ENCODE results near the gene SPDYE3.
"Not testable (repeated sequence)": the region's sequence is repeated elsewhere in the genome, so short reads cannot be mapped to it uniquely, and the experiment has no call there.

SPDYE3 gene

DNA sequence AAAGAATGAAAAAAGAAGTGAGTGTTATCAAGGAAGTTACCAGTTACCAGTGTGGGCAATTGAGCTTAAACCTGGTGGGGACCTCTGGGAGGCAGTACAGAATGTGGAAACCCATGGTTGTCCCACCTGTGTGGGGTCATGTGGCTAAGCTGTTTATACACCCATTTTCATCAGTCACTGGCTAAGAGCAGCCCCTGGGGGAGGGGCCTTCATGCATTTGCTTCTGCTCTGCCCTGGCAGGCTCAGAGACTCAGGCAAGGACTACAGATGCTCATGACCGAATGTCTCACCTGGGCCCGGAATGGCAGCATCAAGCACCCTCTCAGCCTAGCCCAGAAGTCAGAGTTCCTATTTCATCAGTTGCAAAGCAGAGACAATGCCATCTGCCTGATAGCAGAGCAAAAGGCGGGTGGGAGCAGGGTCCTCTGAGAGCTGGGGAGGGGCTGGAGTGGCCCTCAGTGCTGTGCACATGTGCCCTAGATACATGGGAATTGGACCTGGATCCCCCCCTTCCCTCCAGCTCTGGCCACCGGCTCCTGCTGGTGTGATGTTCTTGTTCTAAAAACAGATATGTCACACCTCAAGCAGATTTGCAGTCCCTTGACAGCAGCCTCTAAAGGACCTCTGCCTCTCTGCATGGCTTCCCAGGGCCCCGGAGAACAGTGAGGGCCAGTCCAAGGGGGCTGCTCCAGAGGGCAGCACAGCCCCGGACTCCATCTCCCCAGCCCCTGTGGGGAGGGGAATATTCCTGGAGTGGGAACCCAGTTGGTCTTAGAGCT lies 20.1 kb upstream of the SPDYE3 start:
- in situ Hi-C loops (cut with HindIII; ENCODE audit: low sequenced_read_pairs): not testable (repeated sequence)

DNA sequence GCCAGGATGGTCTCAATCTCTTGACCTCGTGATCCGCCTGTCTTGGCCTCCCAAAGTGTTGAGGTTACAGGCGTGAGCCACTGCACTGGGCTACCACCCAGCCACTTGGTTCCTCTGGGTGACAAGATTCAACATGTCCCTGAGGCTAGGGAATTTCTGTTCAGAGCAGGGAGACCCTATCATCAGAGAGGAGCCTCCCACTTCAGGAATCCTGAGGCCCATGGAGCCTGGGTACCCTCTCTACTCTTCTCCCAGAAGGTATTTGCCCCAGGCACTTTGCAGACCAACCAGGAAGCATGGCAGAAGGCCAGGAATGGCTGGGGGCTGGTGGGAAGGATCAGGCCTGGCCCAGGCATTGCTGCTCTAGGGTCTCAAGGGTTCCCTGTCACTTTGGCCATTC lies 19.2 kb upstream of the SPDYE3 start:
- in situ Hi-C loops (cut with HindIII; ENCODE audit: low sequenced_read_pairs): not testable (repeated sequence)

DNA sequence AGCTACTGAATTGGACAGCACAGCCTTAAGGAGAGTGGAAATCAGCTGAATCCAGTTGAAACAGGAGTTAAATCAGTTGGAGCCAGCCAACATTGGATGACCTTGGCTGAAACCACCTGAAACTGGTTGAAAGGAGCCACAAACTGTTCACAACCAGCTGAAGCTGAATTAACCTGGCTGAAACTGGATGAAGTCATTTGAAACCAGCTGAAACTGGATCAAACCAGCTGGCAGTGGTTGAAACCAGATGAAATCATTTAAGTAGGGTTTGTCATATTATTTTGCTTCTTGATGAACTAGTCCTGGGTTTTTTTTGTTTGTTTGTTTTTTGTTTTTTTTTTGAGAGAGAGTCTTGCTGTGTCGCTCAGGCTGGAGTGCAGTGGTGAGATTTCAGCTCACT lies 15.3 kb upstream of the SPDYE3 start:
- in situ Hi-C loops (cut with HindIII; ENCODE audit: low sequenced_read_pairs): not testable (repeated sequence)

DNA sequence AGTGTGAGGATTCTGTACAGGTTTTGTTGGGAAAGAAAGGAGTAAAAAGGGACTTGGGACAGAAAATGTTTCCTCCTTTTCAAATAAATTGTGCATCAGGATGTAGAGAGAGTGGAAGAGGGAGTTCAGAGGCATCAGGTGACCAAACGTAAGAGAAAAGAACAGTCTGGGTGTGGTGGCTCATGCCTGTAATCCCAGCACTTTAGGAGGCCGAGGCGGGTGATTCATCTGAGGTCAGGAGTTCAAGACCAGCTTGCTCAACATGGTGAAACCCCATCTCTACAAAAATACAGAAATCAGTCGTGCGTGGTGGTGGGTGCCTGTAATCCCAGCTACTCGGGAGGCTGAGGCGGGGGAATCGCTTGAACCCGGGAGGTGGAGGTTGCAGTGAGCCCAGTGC lies 12.2 kb upstream of the SPDYE3 start:
- in situ Hi-C loops (cut with HindIII; ENCODE audit: low sequenced_read_pairs): not testable (repeated sequence)

DNA sequence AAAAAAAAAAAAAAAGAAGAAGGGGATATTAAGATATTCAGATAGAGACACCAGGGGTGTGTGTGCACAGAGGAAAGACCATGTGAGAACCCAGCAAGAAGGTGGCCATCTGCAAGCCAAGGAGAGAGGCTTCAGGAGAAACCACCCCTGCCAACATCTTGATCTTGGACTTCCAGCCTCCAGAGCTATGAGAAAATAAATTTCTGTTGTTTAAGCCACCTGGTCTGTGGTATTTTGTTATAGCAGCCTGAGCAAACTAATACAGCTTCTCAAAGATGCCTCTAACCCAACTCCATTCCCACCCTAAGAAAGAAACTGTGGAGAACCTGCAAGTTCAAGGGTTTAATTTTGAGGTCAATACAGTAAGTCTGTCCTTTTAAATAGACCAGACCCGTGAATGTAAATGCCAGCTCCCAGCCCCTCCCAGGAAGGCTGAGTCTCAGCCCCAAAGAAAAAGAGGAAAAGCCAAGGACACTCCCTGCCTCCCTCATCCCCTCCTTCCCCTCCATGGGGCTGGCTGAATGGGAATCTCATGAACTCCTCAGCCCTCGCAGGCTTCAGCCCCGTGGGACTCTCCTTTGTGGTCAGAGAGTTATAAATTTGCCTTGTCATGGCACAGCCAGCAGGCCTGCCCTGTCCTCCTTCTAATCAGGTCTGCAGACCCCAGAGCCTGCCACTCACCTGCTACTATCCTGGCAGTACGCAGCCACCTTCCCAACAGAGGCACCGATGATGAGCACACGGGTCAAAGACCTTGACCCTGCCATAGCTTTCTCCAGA lies 9.5 kb upstream of the SPDYE3 start:
- in situ Hi-C loops (cut with HindIII; ENCODE audit: low sequenced_read_pairs): not testable (repeated sequence)

DNA sequence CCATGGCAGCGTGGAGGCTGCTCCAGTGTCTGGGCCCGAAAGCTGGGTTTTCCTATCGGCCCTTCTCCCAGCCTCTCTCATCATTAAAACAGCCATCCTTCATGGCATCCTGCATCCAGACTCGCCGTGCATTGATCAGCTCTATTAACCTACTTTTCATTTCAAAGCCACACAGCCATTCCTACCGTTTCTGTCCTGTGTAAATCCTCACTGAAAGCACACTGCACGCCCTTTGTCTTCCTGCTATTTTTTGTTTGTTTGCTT lies 8.9 kb upstream of the SPDYE3 start:
- in situ Hi-C loops (cut with HindIII; ENCODE audit: low sequenced_read_pairs): not testable (repeated sequence)

DNA sequence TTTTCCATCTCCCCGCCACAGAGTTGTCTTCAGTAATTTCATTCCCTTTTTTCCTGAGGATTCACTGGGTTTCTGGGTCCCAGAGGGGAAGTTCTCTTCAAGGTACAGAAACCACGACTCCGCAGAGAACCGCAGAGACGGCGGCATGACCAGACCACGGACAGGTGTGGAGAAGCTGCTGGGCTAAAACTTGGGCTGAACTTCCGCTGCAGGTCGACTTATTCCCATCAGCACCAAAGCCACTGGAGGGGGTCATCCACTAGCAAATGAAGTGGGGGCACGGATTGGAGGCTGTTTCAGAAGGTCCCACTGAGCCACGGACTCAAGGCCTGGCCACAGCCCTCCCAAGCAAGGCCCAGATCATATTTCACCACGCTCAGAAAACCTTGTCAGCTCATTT lies 3.0 kb upstream of the SPDYE3 start:
- in situ Hi-C loops (cut with HindIII; ENCODE audit: low sequenced_read_pairs): not testable (repeated sequence)

DNA sequence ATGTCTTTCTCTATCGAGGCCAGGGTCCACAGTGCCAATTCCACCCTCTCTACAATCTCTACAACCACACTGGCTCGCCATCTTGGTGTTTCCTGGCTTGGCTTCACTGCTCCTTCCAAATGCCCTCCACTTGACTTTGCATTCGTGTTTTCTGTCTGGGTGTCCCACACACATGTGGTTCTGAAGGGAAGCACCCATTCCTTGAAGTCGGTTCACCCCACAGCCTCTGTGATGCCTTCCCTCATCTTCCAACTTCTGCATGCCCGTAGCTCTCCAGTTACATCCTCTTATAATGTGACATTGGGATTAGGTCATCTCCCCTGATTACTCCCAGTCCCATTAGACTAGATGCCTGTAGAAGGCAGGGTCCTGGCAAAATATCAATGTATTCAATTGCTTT lies 10.8 kb downstream of the SPDYE3 start:
- in situ Hi-C loops (cut with HindIII; ENCODE audit: low sequenced_read_pairs): not testable (repeated sequence)

DNA sequence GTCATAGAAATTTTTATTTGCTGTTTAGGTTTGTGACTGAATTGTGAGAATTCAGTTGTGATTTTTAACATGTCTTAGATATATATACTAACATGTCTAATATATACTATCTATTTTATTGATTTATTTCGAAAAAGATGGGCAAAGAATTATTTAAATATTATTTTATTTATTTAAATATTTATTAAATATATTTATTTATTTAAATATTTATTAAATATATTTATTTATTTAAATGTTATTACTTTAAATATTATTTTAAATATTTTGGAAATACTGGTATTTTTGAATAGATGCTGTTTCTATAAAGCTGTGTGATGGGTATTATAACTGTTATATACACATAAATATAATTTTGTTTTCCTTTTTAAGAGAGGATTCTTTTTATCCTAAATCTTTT lies 14.1 kb downstream of the SPDYE3 start:
- in situ Hi-C loops (cut with HindIII; ENCODE audit: low sequenced_read_pairs): not testable (repeated sequence)

DNA sequence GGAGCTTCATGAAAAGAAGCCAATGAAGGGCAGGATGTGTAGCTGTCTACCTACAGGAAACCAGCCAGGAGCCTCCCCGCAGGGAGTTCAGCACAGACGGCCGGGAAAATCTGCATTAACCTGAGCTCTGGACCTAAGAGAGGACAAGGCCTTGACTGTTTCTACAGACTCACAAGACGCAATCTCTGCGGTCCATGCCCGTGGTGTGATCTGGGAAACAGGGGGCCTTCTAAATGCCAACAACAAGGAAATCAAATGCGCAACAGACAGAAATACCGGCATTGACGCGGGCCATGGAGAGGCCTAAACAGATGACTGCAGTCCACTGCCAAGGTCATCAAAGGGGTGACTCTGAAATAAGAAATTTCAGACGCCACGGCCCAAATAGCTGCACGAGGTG lies 16.7 kb downstream of the SPDYE3 start:
- in situ Hi-C loops (cut with HindIII; ENCODE audit: low sequenced_read_pairs): not testable (repeated sequence)

DNA sequence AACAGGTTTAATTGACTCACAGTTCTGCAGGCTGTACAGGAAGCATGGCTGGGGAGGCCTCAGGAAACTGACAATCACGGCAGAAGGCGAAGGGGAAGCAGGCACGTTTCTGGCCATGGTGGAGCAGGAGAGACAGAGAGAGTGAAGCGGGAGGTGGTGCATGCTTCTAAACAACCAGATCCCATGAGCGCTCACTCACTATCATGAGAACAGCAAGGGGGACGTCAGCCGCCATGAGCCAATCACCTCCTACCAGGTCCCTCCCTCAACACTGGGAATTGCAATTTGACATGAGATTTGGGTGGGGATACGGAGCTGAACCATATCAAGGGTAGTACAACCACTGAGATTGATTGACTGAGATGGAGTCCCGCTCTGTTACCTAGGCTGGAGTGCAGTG lies 18.2 kb downstream of the SPDYE3 start:
- in situ Hi-C loops (cut with HindIII; ENCODE audit: low sequenced_read_pairs): not testable (repeated sequence)

DNA sequence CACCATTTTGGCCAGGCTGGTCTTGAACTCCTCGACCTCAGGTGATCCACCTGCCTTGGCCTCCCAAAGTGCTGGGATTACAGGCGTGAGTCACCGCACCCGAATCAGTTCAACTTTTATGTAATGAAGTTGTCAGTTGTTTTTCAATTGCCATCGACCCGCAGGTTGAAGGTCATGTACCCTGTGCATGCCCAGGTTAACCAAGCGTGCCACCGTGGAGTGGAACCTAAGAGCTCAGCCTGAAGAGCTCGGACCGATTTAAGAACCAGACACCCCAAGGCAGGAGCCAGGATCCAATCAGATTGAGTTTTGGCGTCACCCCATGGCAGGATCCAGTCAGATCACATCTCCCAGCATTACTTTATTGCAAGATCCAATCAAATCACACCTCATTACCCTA lies 19.4 kb downstream of the SPDYE3 start:
- in situ Hi-C loops (cut with HindIII; ENCODE audit: low sequenced_read_pairs): not testable (repeated sequence)

DNA sequence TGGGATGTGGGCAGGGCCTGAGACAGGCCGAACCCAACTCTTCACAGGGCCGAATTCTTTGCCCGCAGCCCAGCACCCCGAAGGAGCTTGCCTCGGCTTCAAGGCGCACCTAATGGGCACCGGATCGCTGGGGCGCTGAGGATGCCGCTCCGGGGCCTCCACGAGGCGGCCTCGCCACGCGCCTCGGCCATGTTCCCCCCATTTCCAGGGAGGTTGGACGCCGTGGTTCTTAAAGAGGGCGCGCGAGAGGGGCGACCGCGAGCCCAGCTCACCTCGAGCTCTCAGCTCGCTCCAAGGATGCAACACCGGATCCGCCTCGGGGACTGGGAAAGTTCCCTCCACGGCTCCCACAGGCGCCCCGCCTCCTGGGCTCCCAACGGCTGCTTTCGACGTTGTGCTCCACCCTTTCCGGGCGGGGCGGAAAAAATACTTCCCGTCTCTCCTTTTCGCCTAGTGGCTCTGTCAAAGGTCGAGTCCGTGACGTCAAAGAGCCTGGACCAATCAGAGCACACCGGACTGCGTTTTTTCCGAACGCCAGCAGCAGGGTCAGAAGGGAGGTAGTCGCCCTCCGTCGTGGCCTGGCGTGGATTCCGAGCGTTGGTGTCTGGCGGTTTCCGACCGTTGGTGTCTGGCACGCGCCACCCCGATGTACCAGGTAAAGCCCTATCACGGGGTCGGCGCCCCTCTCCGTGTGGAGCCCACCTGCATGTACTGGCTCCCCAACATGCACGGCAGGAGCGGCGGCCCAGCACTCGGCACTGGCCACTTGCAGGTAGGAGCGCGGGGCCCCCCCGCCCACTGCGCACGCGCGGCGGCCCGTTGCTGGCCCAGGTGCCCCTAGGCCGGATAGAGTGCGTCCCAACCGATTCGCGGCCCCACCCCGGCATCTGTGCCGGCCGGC lies 28.3 kb downstream of the SPDYE3 start:
- in situ Hi-C loops (cut with HindIII; ENCODE audit: low sequenced_read_pairs): not testable (repeated sequence)

DNA sequence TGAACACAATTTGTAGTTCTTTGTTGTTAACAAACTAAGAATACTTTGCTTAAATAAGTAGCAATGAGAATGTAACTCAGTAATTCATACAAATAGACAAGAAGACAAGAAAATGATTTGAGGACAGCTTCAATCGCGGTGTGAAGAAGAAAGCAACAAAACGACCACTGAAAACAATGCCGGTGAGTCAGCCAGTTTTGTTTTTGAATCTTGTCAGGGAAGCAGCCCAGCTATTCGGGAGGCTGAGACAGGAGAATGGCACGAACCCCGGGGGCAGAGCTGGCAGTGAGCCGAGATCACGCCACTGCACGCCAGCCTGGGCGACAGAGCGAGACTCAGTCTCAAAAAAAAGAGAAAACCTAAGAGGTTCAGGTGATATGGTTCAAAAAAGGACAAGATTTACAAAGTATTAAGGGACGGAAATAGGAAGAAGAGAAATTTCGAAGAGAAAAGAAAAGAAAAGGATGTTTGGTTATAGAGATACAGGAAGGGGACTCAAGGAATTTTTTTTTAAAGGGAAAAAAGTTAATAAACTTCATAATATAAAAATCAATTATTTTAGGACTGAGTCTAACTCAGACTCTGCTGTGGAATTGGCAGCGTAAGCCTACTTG lies 30.7 kb downstream of the SPDYE3 start:
- in situ Hi-C loops (cut with HindIII; ENCODE audit: low sequenced_read_pairs): not testable (repeated sequence)

DNA sequence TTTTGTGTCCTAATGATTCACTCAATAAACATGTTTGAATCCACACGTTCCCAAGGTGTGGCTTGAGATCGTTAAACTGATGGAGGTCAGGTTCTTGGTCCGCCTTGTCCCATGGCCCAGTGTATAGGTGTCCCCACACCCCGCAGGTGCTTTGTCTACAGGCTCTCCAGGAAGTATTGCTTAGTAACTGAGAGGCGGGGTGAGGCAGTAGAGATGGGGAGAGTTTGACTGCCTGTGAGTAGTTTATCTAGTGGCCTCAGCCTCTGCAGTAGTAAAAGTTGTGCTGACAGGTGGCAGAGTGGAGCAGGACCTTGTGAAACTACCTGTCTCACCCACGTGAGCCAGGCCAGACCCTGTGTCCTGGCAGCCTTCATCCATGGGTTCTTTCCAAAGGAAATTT lies 33.8 kb downstream of the SPDYE3 start:
- in situ Hi-C loops (cut with HindIII; ENCODE audit: low sequenced_read_pairs): not testable (repeated sequence)

DNA sequence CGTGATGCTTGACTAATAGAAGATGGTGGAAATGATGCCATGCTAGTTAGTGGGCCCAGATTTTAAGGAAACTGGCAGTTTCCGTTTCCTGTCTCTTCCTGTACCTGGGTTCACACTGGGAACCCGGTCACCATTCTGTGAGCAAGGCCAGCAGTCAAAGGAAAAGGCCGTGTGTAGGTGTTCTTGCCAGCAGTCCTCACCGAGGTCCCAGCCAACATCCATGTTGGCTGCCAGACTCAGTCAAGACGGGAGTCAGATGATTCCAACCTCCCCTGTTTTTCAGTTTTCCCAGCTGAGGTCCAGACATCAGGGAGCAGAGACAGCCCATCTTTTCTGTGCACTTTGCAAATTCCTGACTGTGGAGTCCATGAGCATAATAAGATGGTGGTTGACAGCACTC lies 35.3 kb downstream of the SPDYE3 start:
- in situ Hi-C loops (cut with HindIII; ENCODE audit: low sequenced_read_pairs): no loop called here

DNA sequence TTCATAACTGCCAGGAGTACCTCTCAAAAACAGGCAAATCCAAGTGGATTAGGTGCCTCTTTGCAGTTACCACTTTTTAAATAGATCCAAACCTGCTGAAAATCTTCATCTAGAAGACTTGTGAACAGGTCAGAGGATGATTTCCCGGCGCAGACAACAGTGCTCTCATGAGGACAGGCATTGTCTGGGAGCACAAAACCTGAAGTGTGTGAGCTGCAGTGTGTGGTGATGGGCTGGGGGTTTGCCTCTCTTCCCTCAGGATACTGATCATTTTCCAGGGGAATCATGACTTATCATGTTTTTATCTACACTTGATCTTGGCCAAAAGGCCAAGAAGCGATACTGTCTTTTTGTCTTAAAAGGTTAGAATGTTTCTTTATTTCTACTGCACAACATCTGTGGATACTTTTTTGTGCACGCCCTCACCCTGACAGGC lies 36.6 kb downstream of the SPDYE3 start:
- in situ Hi-C loops (cut with HindIII; ENCODE audit: low sequenced_read_pairs): not testable (repeated sequence)

DNA sequence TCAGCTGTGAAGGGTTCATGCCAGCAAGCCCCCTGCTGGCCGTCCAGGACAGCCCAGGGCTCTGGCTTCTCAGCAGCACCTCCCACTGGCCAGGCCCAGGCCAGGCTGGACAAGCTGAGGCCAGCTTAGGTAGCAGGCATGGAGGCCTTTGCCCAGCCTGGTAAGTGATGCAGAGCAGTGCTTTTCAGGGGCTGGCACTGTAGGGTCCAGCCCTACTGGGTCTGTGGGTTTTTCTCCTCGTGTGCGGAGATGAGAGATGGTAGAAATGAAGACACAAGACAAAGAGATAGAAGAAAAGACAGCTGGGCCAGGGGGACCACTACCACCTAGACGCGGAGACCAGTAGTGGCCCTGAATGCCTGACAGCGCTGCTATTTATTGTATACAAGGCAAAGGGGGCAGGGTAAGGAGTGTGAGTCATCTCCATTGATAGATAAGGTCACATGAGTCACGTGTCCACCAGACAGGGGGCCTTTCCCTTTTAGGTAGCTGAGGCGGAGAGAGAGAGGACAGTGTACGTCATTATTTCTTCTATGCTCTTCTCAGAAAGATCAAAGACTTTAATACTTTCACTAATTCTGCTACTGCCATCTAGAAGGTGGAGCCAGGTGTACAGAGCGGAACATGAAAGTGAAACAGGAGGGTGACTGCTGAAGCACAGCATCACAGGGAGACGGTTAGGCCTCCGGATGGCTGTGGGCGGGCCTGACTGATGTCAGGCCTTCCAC lies 37.2 kb downstream of the SPDYE3 start:
- in situ Hi-C loops (cut with HindIII; ENCODE audit: low sequenced_read_pairs): loop anchor here (5.0 kb wide), 1 partner anchor 68 kb away; no protein-coding TSS in a partner anchor

DNA sequence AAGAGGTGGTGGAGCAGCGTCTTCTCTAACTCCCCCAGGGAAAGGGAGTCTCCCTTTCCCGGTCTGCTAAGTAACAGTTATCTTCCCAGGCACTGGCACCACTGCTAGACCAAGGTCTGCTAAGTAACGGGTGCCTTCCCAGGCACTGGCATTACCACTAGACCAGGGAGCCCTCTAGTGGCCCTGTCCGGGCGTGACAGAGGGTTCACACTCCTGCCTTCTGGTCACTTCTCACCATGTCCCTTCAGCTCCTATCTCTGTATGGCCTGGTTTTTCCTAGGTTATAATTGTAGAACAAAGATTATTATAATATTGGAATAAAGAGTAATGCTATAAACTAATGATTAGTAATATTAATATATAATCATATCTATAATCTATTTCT lies 37.8 kb downstream of the SPDYE3 start:
- in situ Hi-C loops (cut with HindIII; ENCODE audit: low sequenced_read_pairs): loop anchor here (5.0 kb wide), 1 partner anchor 67 kb away; no protein-coding TSS in a partner anchor

DNA sequence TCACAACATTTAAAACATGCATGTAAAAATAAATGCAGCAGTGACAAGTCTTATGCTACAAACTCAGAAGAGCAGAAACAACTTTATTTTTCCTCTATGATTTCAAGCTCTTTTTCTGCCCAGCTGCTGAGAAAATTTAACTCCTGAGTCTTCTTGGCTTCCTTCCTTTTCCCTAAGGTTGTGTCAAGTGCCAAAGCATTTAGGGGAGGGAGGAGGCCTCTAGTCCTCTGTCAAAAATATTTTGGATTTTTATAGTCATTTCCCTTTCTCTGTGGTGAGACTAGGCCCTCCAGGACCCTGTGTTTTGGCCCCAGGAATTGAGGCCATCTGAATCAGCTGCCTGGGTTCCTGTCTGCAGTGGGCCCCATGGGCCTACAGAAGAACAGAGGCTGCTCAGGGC lies 39.4 kb downstream of the SPDYE3 start:
- in situ Hi-C loops (cut with HindIII; ENCODE audit: low sequenced_read_pairs): loop anchor here (5.0 kb wide), 1 partner anchor 65 kb away; no protein-coding TSS in a partner anchor
